ENCODE results near the gene IGDCC3.
"Not testable (repeated sequence)": the region's sequence is repeated elsewhere in the genome, so short reads cannot be mapped to it uniquely, and the experiment has no call there.

The IGDCC3 gene

DNA sequence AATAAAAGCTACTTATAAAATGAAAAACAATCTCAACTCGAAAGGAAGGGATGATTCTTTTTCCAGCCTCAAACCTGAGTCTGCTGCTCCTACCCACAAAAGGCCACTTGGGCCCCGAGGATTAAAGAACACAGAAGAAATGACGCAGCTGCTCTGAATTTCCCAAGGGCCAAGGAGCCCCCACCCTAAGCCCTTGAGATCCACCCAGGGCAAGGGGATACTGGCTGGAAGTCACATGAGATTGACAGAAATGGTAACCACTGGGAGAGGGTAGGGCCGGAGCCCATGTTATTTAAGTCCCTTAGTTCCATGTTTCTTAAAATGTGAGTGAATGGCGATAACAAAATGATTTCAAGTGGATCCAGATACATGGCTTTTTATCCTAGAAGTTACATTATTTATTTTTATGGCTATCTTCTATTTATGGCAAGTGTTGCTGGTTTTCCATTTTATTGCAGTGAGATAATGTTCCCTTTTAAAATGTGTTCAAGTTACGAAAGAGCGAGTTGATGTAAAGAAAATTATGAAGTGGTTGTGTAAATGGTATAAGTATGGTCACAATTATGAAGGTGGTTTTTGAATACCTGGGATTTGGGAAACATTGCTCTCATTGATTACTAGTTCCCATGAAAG is 28.1 kb upstream of the IGDCC3 start:
- no peak for DNase-seq

DNA sequence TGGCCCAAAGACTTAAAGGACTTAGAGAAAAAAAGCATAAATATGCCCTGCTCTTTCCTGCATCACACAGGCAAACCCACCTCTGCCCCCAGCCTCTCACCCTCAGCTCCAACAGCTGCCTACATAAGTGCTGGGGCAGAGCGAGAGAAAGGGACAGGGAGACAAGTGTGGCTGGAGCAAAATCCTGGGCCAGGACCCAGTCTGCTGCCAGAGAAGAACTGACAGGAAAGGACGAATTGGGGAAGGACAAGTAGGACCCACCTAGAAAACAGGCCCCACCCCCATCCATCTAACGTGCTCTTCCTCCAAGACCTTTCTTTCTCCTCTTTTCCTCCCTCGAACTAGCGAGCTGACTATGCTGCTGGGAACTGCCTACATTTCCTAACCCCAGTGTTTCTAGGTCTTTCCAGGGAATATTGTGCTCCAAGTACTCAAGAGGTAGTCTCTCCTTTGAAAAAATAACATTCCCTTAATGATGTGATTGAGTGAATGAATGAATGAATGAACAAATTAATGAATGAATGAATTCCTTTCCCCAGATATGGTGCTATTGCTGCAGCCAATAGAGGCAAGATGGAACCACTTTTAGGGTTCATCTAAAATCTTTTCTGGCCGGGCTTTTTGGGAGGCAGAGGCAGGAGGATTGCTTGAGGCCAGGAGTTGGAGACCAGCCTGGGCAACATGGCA is 26.5 kb upstream of the IGDCC3 start:
- no peak for DNase-seq

DNA sequence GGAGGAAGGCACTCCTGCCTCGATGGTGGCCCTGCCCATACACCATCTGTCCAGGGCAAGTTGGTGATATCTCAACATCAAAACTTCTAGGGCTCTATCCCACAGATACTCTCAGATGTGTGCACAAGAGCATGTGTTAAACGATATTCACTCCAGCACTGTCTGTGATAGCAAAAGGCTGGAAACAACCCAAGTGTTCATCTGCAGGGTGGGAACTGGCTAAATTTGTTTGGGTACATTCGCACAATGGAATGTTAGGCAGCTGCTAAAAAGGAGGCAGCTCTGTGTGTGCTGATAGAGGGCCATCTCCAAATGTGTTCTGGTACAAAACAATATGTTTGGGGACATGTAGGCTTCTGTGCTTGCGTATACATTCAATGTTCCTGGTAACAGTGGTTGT is 25.2 kb upstream of the IGDCC3 start:
- DNase-seq, result no peak

DNA sequence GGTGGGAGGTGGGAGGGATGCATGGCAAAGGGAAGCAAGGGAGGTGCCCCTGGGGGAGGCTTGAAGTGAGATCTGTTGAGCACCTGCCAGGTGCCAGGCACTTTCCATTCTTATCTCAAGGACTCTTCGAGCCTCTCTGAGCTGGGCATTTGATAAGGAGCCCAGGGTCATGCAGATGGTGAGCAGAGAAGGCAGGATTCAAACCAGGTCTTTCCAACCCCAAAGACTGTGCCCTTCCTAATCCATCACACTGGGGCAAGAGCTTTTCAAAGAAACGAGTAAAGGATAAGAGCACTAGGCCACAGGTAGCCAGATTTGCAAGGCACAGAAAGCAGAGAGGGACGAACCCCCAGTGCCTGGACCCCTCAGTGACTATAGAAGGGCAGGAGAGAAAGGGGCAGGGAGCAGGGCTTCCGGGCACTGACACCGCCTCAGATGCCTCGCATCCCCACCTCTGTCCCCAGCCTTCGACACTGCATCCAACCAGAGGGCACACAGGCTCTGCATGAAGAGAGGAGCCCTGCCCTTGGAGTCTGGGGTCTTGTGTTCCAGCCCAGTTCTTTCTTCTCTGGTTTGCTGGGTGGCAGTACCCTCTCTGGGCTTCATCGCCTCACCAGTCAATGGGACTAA is 23.9 kb upstream of the IGDCC3 start:
- DNase-seq, result no peak

DNA sequence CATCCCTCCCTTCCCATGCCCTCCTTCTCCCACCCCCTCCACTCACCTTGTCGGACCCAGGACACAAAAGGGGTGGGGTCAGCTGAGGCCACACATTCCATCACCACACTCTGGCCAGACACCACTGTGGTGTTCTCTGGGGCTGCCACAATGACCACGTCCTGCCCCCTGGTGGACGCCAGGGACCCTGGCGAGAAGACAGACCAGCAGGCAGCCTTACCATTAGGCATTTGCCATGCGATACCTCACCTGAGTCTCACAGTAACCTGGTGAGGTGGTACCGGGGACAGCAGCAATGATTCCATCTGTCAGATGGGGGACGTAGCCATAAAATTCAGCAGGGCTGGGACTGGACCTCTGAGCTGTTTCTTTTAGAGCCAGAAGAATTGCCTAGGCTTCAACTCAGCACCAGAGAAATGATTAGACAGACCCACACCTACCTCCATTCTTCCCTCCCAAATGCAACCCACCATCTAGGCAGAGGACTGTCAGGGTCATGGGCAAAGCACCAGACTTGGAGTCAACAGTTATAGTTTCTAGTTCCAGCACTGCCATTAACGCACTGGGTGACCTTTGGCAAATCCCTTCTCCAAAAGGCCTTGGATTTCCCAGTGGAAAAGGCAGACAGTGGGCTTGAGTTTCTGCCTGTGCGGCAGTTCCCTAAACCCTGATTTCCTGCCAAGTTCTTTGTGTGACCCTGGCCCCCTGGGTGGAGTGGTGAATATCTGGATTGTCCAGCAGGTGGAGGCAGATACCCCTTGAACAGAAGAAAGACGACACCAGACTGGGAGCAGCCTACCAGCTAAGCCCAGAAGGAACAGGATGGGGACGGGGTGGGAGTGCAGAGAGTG is 23.2 kb upstream of the IGDCC3 start:
- peak; percentile 68 for DNase-seq

- DNase-seq, result no peak
Measured at GRCh38 chr15:65399997-65400396, 22.2 kb upstream of the IGDCC3 start.

DNA sequence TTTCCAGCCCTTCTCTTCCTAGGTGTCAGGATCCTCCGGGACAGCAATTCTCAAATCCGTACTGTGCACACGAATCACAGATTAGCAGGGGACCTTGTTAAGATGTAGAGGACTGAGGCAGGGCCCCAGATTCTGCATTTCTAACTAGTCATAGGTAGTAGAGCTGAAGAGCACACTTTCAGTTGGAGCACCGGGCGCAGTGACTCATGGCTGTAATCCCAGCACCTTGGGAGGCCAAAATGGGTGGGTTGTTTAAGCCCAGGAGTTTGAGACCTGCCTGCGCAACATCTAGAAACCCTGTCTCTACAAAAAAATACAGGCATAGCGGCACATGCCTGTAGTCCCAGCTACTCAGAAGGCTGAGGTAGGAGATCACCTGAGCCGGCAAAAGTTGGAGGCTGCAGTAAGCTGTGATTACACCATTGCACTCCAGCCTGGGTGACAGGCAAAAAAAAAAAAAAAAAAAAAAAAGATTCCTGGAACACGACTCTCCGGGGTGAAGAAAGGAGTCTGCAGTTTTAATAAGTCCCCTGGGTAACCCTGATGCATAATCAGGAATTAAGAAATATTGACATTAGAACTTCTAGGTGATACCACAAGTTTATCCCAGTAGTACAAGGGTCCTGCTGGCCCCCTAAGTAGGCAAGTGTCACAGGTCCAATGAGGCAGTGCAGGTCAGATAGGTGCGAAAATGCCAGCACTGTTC is 21.4 kb upstream of the IGDCC3 start:
- DNase-seq, result no peak

DNA sequence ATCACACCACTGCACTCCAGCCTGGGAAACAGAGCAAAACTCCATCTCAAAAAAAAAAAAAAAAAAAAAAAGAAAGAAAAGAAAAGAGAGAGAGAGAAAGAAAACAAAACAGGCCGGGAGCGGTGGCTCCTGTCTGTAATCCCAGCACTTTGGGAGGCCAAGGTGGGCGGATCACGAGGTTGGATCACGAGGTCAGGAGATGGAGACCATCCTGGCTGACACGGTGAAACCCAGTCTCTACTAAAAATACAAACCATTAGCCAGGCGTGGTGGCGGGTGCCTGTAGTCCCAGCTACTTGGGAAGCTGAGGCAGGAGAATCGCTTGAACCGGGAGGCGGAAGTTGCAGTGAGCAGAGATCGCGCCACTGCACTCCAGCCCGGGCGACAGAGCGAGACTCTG is 20.7 kb upstream of the IGDCC3 start:
- not testable (repeated sequence) for DNase-seq

- no peak for DNase-seq
Measured at GRCh38 chr15:65396965-65397317, 19.1 kb upstream of the IGDCC3 start.

GRCh38 chr15:65396283-65396964 is 18.6 kb upstream of the IGDCC3 start:
- no peak for DNase-seq

DNA sequence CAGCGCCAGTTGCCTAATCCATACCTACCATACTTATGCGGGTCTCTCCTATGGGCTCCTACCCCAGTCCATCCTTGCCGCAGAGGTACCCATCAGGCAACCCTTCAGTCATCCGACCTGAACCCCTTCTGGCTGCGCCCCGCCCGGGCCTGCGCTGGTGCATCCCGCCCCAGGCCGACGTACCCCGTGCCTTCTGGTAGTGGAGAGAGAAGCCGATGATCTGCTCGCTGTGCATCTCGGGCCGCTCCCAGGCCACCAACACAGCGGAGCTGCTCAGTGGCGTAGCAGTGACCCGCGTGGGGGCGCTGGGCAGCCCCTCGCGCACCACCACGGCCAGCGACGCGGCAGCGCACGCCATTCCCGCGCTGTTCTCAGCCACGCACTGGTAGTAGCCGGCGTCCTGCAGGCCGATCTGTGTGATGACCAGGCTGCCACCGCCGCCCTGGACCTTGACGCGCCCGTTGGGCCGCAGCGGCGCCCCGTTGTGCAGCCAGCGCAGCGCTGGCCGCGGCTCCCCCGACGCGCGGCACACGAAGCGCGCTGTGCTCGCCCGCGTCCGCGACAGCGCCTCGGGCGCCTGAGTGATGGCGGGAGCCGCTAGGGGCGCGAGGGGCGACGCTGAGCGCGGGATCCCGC is 17.9 kb upstream of the IGDCC3 start:
- DNase-seq, result no peak

DNA sequence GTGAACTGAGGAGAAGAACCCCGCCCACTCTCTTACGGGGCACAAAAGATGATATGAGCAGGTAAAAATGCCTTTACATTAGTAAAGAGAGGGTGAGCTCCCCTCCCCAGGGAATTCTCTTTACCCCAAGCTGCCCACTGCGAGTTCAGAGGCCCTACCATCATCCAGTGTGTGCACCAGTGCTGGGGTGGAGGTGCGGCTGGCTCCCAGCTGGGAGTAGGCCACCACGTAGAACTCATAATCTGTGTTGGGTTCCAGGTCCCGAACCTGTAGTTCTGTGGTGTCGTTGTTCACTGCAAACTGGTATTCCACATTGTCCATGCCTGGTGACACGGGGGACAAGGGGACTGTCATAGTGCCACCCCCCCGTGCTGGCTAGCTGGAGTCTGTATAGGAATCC is 17.1 kb upstream of the IGDCC3 start:
- no peak for DNase-seq

DNA sequence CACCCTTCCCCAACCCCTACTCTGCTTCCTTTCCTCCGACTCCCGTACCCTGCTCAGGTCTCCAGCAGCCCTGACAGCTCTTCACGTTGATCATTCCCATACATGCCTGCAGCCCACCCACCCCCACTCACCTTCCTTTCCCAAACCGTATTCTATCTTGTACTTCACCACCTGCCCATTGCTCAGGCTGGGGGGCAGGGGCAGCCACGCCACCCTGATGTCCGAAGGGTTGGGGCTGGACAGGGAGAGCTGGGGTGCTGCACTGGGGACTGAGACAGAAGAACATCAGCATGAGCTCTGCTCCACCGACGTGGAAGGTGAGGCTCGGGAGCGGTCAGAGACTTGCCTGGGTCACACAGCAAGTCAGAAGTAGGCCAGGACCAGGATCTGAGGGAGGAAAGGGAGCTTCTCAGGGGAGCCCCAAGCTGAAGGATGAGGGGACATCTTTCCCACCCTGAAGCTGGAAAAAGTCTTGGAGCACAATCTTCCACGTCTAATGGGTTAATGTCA is 16.5 kb upstream of the IGDCC3 start:
- DNase-seq, result no peak

DNA sequence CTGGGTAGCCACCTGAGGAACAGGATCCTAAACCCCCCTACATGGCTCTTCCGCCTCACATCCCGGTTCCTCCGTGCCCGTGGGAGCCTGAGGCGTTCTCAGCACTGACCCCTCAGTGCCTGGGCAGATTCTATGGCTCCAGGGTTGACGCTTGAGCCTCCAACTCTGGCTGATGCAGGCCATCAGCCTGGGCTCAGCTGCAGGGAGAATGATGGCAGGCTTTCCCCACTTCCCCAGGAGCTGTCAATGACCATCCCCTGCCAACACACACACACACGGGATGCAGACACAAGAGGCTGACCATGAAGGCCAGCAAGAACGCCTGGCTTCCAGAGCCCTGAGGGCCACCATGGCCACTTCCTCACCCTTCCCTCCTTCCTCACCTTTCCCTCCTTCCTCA is 15.8 kb upstream of the IGDCC3 start:
- DNase-seq, result no peak

DNA sequence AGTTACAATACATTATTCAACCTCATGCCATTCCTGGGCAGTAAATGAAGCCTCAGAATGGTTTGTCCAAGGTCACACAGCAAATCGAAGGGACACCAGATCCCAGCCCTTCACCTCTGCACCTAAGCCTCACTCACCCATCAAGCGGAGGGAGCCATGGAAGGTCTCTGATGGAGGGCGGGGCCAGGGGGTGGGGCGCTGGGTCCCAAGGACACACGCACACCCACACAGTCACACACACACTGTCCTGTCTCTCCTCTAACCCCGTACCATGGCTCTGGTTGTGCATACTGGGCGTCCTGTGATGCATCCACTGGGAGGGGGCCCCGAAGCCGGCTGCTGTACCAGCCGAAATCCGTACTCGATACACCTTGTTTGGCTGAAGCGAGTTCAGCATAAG is 15.3 kb upstream of the IGDCC3 start:
- no peak for DNase-seq

DNA sequence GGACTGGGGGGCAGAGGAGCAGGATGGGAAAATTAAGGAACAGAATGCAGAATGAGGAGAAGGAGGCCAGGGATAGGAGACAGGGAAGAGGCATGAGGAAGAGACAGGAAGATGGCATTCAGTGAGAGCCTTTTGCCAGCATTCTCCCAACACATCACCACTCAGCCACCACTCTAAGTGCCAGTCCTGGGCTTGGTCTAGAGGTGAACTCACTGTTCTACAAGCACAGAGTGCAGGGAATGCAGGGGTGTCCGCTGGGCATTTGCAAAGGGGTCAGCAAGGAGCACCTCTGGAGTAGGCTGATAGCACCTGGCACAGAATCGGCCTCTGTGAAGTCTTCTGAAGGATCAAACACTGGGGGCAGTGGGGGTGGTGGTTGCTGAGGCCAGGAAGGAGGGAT is 14.6 kb upstream of the IGDCC3 start:
- no peak for DNase-seq

GRCh38 chr15:65391732-65392131 is 13.9 kb upstream of the IGDCC3 start:
- no peak for DNase-seq

GRCh38 chr15:65390447-65390846 is 12.6 kb upstream of the IGDCC3 start:
- no peak for DNase-seq

- no peak for DNase-seq
Measured at GRCh38 chr15:65389226-65389625, 11.4 kb upstream of the IGDCC3 start.

GRCh38 chr15:65388306-65389080 is 10.7 kb upstream of the IGDCC3 start:
- DNase-seq, result no peak

GRCh38 chr15:65386886-65387285 is 9.1 kb upstream of the IGDCC3 start:
- DNase-seq, result no peak

Measured in GDM1 (cell line).